Thyroid gland (tissue), 4 donors: Measurements from ENCODE around the gene SYTL3.

Source experiments
- POLR2A ChIP-seq, 2 donors: fragments of 450-650 bp; IDR thresholded peaks; one replicate each; pipeline ENCODE4 v1.6.1; 2017; ENCODE audit warnings: antibody characterized with exemption in 2 of 2, mild to moderate bottlenecking in 2 of 2, moderate library complexity in 1 of 2
- TF ChIP-seq, protein P1 (sequence below), 6 experiments: fragments of 200-600 bp in 3 of 6; fragments of 450-650 bp in 3 of 6; sonication (generic) in 3 of 6; IDR thresholded peaks; one replicate each; pipeline ENCODE4 v1.5.1; 2016 to 2019; ENCODE audit warnings: antibody characterized with exemption in 6 of 6, mild to moderate bottlenecking in 2 of 6, inconsistent platforms in 1 of 6, moderate library complexity in 1 of 6

DNA sequence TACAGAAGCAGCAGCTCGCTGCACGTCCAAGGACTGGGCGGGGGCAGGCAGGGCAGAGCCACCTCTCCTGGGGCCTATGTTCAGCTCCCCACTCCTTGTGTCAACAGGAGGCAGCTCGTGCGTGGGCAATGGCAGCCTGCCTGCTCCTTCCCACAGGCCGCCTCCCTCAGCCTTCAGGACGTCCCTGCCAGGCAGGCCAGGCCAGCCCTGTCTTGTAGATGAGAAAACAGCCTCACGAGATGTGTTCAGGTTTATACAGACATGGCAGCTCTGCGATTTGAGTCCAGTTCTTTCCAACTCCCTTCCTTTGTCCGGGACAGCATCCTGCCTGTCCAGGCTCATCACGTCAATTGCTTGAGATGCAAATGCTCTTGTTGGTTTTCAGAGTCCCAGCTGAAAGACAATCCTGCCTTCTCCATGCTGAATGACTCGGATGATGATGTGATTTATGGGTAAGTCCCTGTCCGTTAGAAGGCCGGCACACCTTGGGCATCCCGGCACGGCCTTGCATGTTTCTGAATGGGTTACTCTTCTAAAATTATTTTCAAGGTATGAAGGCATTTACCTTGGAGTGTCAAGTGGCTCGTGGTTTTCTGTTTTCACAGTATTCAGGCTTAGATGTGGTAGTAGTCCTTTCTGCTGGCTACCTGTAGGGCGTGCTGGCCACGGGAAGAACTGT lies 18.8 kb upstream of the SYTL3 start:
- TF ChIP-seq, protein P1, sequence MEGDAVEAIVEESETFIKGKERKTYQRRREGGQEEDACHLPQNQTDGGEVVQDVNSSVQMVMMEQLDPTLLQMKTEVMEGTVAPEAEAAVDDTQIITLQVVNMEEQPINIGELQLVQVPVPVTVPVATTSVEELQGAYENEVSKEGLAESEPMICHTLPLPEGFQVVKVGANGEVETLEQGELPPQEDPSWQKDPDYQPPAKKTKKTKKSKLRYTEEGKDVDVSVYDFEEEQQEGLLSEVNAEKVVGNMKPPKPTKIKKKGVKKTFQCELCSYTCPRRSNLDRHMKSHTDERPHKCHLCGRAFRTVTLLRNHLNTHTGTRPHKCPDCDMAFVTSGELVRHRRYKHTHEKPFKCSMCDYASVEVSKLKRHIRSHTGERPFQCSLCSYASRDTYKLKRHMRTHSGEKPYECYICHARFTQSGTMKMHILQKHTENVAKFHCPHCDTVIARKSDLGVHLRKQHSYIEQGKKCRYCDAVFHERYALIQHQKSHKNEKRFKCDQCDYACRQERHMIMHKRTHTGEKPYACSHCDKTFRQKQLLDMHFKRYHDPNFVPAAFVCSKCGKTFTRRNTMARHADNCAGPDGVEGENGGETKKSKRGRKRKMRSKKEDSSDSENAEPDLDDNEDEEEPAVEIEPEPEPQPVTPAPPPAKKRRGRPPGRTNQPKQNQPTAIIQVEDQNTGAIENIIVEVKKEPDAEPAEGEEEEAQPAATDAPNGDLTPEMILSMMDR (IDR thresholded peaks at IDR 0.05) = no peak
- TF ChIP-seq POLR2A (IDR thresholded peaks at IDR 0.05) = no peak
